SK-N-SH (cell line): Measurements from ENCODE around the gene BTD. TPM values are rescaled to one million over a fixed set of nuclear protein-coding genes. Genes with fewer than 3 reads are reported as not detected.

Experiments
- CTCF ChIA-PET: fragments of 300-600, 350-600 bp; formaldehyde crosslinking; extraction: SDS; loops from one replicate; lab custom pipeline; 2021; lab: Yijun Ruan, JAX
- POLR2A ChIA-PET: fragments of 350-600 bp; sonication (Branson Sonifier 250); formaldehyde crosslinking; extraction: SDS; loops from one replicate; lab custom pipeline; 2020; ENCODE audit warnings: antibody characterized with exemption, inconsistent platforms; lab: Yijun Ruan, JAX
- DNase-seq: peaks from one replicate; pipeline ENCODE4 v3.0.0; 2012
- H2AFZ ChIP-seq: fragments of 200-600 bp; sonication (generic); 2 replicates; pipeline ENCODE4 v1.8.1; 2016; ENCODE audit warnings: antibody characterized with exemption, mild to moderate bottlenecking, low read depth
- H3F3A ChIP-seq: fragments of 200-600 bp; sonication (generic); replicated peaks from 2 replicates; pipeline ENCODE3; 2016; ENCODE audit warnings: antibody characterized with exemption, mild to moderate bottlenecking; ENCODE audit not compliant: insufficient read depth
- H3K27ac ChIP-seq, 2 experiments: fragments of 200-500 bp in 1 of 2; fragments of 200-600 bp in 1 of 2; sonication (Bioruptor generic) in 1 of 2; sonication (generic), shearing (Covaris generic) in 1 of 2; 2 replicates each; pipeline versions ENCODE4 v1.5.1 to v1.6.1; 2014 to 2016; ENCODE audit warnings: low read depth in 2 of 2, inconsistent platforms in 1 of 2, low read length in 1 of 2, mild to moderate bottlenecking in 1 of 2, mixed read lengths in 1 of 2
- H3K27me3 ChIP-seq: fragments of 200-600 bp; sonication (generic), shearing (Covaris generic); 2 replicates; pipeline ENCODE4 v1.6.1; 2016; ENCODE audit warnings: mixed run types; ENCODE audit not compliant: insufficient read depth
- H3K36me3 ChIP-seq, 2 experiments: fragments of 200-500 bp in 1 of 2; fragments of 200-600 bp in 1 of 2; sonication (Bioruptor generic) in 1 of 2; sonication (generic) in 1 of 2; replicated peaks in 1 of 2; 2 replicates each; pipeline versions ENCODE3 to v1.5.1; 2014 to 2016; ENCODE audit warnings: low read length in 1 of 2, mild to moderate bottlenecking in 1 of 2; ENCODE audit not compliant: insufficient read depth in 2 of 2, control insufficient read depth in 1 of 2
- H3K4me1 ChIP-seq, 2 experiments: fragments of 200-500 bp in 1 of 2; fragments of 200-600 bp in 1 of 2; sonication (Bioruptor generic) in 1 of 2; sonication (generic), shearing (Covaris generic) in 1 of 2; 2 replicates each; pipeline versions ENCODE4 v1.5.1 to v1.6.1; 2014 to 2016; ENCODE audit warnings: low read depth in 1 of 2, low read length in 1 of 2, mixed run types in 1 of 2; ENCODE audit not compliant: insufficient read depth in 2 of 2, control insufficient read depth in 1 of 2
- H3K4me2 ChIP-seq: fragments of 200-600 bp; sonication (generic), shearing (Covaris generic); 2 replicates; pipeline ENCODE4 v1.6.1; 2017; ENCODE audit warnings: mixed run types
- H3K4me3 ChIP-seq, 2 experiments: fragments of 200-500 bp in 1 of 2; fragments of 200-600 bp in 1 of 2; sonication (Bioruptor generic) in 1 of 2; sonication (generic), shearing (Covaris generic) in 1 of 2; 2 replicates each; pipeline versions ENCODE4 v1.5.1 to v1.8.1; 2014 to 2016; ENCODE audit warnings: low read depth in 2 of 2, inconsistent platforms in 1 of 2, low read length in 1 of 2, mild to moderate bottlenecking in 1 of 2, mixed read lengths in 1 of 2, moderate library complexity in 1 of 2
- H3K79me2 ChIP-seq: fragments of 200-600 bp; sonication (generic); 2 replicates; pipeline ENCODE4 v1.8.1; 2017; ENCODE audit warnings: mild to moderate bottlenecking; ENCODE audit not compliant: insufficient read depth
- H3K9ac ChIP-seq: fragments of 200-600 bp; sonication (generic); 2 replicates; pipeline ENCODE4 v1.6.1; 2017; ENCODE audit warnings: mixed run types
- H3K9me2 ChIP-seq: fragments of 200-600 bp; sonication (generic); 2 replicates; pipeline ENCODE4 v1.6.1; 2017; ENCODE audit warnings: mixed run types
- H3K9me3 ChIP-seq: fragments of 200-600 bp; sonication (generic); 2 replicates; pipeline ENCODE4 v1.6.1; 2017; ENCODE audit warnings: mixed run types, mild to moderate bottlenecking, moderate library complexity
- H4K20me1 ChIP-seq: fragments of 200-600 bp; sonication (generic); 2 replicates; pipeline ENCODE4 v1.6.1; 2017; ENCODE audit warnings: mild to moderate bottlenecking, mixed run types; ENCODE audit not compliant: insufficient read depth
- CHD2 ChIP-seq: fragments of 150-350 bp; IDR thresholded peaks from 2 replicates; pipeline ENCODE4 v1.6.1; 2018; ENCODE audit warnings: low read length; ENCODE audit not compliant: partially characterized antibody
- ELF1 ChIP-seq: IDR thresholded peaks from 2 replicates; pipeline ENCODE4 v1.4.0; 2012
- EP300 ChIP-seq, 2 experiments: IDR thresholded peaks; 2 replicates each; pipeline versions ENCODE4 v1.4.0 to v1.6.1; 2012; ENCODE audit warnings: borderline replicate concordance in 1 of 2, low read depth in 1 of 2, low read length in 1 of 2
- FOSL2 ChIP-seq: IDR thresholded peaks from 2 replicates; pipeline ENCODE4 v1.4.0; 2012; ENCODE audit warnings: low read depth, mild to moderate bottlenecking, moderate library complexity, borderline replicate concordance
- FOXJ3 ChIP-seq: sonication (generic); formaldehyde crosslinking; IDR thresholded peaks from 2 replicates; pipeline ENCODE4 v1.5.1; 2020; ENCODE audit warnings: mild to moderate bottlenecking, missing genetic modification reagents
- FOXM1 ChIP-seq: IDR thresholded peaks from 2 replicates; pipeline ENCODE4 v1.4.0; 2012; ENCODE audit warnings: low read depth, mild to moderate bottlenecking
- GATA2 ChIP-seq: sonication (generic); formaldehyde crosslinking; IDR thresholded peaks from 2 replicates; pipeline ENCODE4 v1.5.0; 2020; ENCODE audit warnings: mild to moderate bottlenecking, missing genetic modification reagents
- JUND ChIP-seq: IDR thresholded peaks from 2 replicates; pipeline ENCODE4 v1.4.0; 2012
- MAX ChIP-seq: IDR thresholded peaks from 2 replicates; pipeline ENCODE4 v1.4.0; 2012; ENCODE audit warnings: low read depth
- MEF2A ChIP-seq: IDR thresholded peaks from 2 replicates; pipeline ENCODE4 v1.4.0; 2012; ENCODE audit warnings: low read depth, borderline replicate concordance
- NFIC ChIP-seq: IDR thresholded peaks from 2 replicates; pipeline ENCODE4 v1.4.0; 2012; ENCODE audit warnings: borderline replicate concordance
- NRF1 ChIP-seq: IDR thresholded peaks from 2 replicates; pipeline ENCODE4 v1.6.1; 2012; ENCODE audit warnings: low read depth, mild to moderate bottlenecking, low read length
- PBX3 ChIP-seq: IDR thresholded peaks from 2 replicates; pipeline ENCODE4; 2012
- POLR2AphosphoS5 ChIP-seq: IDR thresholded peaks from 2 replicates; pipeline ENCODE4 v1.6.1; 2012; ENCODE audit warnings: low read depth, low read length
- RCOR1 ChIP-seq: fragments of 150-350 bp; IDR thresholded peaks from 2 replicates; pipeline ENCODE4 v1.6.1; 2017; ENCODE audit warnings: antibody characterized with exemption, low read length
- REST ChIP-seq: IDR thresholded peaks from 2 replicates; pipeline ENCODE4 v1.6.1; 2012; ENCODE audit warnings: mild to moderate bottlenecking, low read depth, low read length, moderate library complexity
- RFX5 ChIP-seq: IDR thresholded peaks from 2 replicates; pipeline ENCODE4 v1.6.1; 2012; ENCODE audit warnings: mild to moderate bottlenecking, improper control_type of control experiment, low read length
- RXRA ChIP-seq: IDR thresholded peaks from 2 replicates; pipeline ENCODE4 v1.4.0; 2012; ENCODE audit warnings: low read depth, mild to moderate bottlenecking, borderline replicate concordance
- SIN3A ChIP-seq: IDR thresholded peaks from 2 replicates; pipeline ENCODE4 v1.6.1; 2012; ENCODE audit warnings: low read depth, mild to moderate bottlenecking, low read length, moderate library complexity, borderline replicate concordance
- TAF1 ChIP-seq: IDR thresholded peaks from 2 replicates; pipeline ENCODE4 v1.6.1; 2012; ENCODE audit warnings: low read depth, mild to moderate bottlenecking, low read length, moderate library complexity, borderline replicate concordance
- TCF12 ChIP-seq: IDR thresholded peaks from 2 replicates; pipeline ENCODE4 v1.4.0; 2012
- TEAD4 ChIP-seq: IDR thresholded peaks from 2 replicates; pipeline ENCODE4 v1.4.0; 2012; ENCODE audit warnings: mild to moderate bottlenecking, borderline replicate concordance; ENCODE audit not compliant: insufficient read depth
- WGBS: methylation state at CpG from one replicate; pipeline ENCODE4 v1.1.6; 2017; ENCODE audit warnings: low lambda C conversion rate; 5-methylcytosine and 5-hydroxymethylcytosine counted together
- polyA plus RNA-seq, 3 experiments: library from polyadenylated mRNA; depleted of rRNA; stranded (reverse); fragments of >200 nt; gene quantifications; 2 replicates each; pipeline ENCODE4 v1.2.3, GENCODE V29; 2012
- TF ChIP-seq, protein P1 (sequence below): IDR thresholded peaks from 2 replicates; pipeline ENCODE4 v1.4.0; 2012; ENCODE audit warnings: low read depth, borderline replicate concordance

The BTD gene
- polyA plus RNA-seq, 1 of the 3 experiments (the other 2 are of a cell fraction), result 23.6 TPM

DNA sequence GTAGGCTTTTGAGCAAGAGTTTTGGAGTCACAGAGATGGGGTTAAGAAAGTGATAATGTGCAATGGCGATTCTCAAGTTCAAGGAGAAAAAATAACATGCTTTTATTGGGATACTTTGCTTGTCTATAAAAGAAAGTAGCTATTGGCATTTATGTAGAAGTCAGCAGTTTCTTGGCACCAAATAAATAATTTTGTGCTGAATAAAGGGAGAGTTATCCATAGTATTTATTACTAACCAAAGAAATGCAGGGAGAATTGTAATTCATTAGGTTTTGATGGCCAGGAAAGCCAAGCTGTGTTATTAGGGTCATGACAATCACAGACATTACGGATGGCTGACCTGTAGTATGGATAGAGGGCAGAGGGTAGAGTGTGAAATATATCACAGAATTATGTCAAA lies 33.1 kb downstream of the BTD start (continued):
- TF ChIP-seq RFX5 (no peak), JUND (no peak), RXRA (no peak)

GRCh38 chr3:15635121-15635661 lies 33.6 kb downstream of the BTD start:
- no peak overlapping the region for H2AFZ ChIP-seq
- H3K27ac ChIP-seq, result peak overlapping the region; percentile 92 to 99
- peaks cover 79% of the 10 kb centered on the region for H3F3A ChIP-seq
- H3K9me3 ChIP-seq, result no peaks in the 10 kb centered on the region
- H3K4me1 ChIP-seq, result peaks cover 45 to 46% of the 10 kb centered on the region in 2 experiments
- ChIA-PET POLR2A (interaction anchor here (0.7 kb wide), 1 partner anchor 11 kb away, joined by 4 read pairs; no protein-coding TSS in a partner anchor), CTCF (interaction anchor here (0.7 to 2.0 kb wide), 6 partner anchors 8 to 543 kb away, joined by 3 to 7 read pairs (median 5); no protein-coding TSS in a partner anchor)
- H3K79me2 ChIP-seq, result peaks cover 12% of the 10 kb centered on the region; the same call in 1 of the 2 replicates
- H3K4me3 ChIP-seq, result no peak overlapping the region
- peak overlapping the region; percentile 85 for H3K9ac ChIP-seq
- TF ChIP-seq TEAD4 (peak; percentile 88), FOXJ3 (CRISPR knock-in tag) (no peak), CHD2 (no peak), GATA2 (CRISPR knock-in tag) (no peak), EP300 (IDR thresholded peaks at IDR 0.05; ENCODE audit: borderline replicate concordance in 1 of 2, low read depth in 1 of 2, low read length in 1 of 2) (peak; percentile 68 to 92), MAX (peak; percentile 58), TAF1 (no peak), JUND (peak; percentile 67), TCF12 (peak; percentile 98), SIN3A (peak; percentile 83; the same call in 1 of the 2 replicates), RCOR1 (peak; percentile 54; the same call in 1 of the 2 replicates), FOXM1 (peak; percentile 67; the same call in 1 of the 2 replicates), PBX3 (peak; percentile 89), NFIC (peak; percentile 94), RXRA (no peak; the same call in 1 of the 2 replicates), MEF2A (no peak), POLR2AphosphoS5 (peak; percentile 91; the same call in 1 of the 2 replicates), NRF1 (no peak), REST (no peak), FOSL2 (peak; percentile 44; the same call in 1 of the 2 replicates), ELF1 (no peak)
- TF ChIP-seq, protein P1, sequence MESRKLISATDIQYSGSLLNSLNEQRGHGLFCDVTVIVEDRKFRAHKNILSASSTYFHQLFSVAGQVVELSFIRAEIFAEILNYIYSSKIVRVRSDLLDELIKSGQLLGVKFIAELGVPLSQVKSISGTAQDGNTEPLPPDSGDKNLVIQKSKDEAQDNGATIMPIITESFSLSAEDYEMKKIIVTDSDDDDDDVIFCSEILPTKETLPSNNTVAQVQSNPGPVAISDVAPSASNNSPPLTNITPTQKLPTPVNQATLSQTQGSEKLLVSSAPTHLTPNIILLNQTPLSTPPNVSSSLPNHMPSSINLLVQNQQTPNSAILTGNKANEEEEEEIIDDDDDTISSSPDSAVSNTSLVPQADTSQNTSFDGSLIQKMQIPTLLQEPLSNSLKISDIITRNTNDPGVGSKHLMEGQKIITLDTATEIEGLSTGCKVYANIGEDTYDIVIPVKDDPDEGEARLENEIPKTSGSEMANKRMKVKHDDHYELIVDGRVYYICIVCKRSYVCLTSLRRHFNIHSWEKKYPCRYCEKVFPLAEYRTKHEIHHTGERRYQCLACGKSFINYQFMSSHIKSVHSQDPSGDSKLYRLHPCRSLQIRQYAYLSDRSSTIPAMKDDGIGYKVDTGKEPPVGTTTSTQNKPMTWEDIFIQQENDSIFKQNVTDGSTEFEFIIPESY, result 0 out of 2 replicates have a peak, but pooled peaks have one; percentile 30
- DNase-seq, result peak; percentile 33
- no peaks in the 10 kb centered on the region for H4K20me1 ChIP-seq
- no peaks in the 10 kb centered on the region for H3K9me2 ChIP-seq
- H3K27me3 ChIP-seq, result no peaks in the 10 kb centered on the region
- peak overlapping the region; percentile 64 for H3K4me2 ChIP-seq
- H3K36me3 ChIP-seq, result no peaks in the 10 kb centered on the region
- 40% methylated on average over 8 of the region's 13 CpGs for WGBS
